K562 (cell line): ENCODE measurements around the gene KEL. TPM values are rescaled to one million over a fixed set of nuclear protein-coding genes. Genes with fewer than 3 reads are reported as not detected.

ENCODE experiments used
- ATAC-seq: fragments of 200-7000 bp; cut with Tn5 transposase; 3 replicates; pipeline ENCODE4 v1.9.1; 2020; ENCODE audit warnings: moderate library complexity
- BruUV-seq: library from RNA; stranded (reverse); fragments of 400-500 nt; replicated peaks from 2 replicates; lab custom pipeline; 2021; lab: Mats Ljungman, UMichigan
- CTCF ChIA-PET: fragments of 300-600 bp; formaldehyde crosslinking; extraction: SDS; loops from one replicate; lab custom pipeline; 2021; ENCODE audit warnings: low intra/inter-chr PET ratio; lab: Yijun Ruan, JAX
- POLR2A ChIA-PET: fragments of 300-600, 350-650 bp; sonication (Branson Sonifier 250); formaldehyde crosslinking; extraction: SDS; loops from one replicate; lab custom pipeline; 2021; ENCODE audit warnings: antibody characterized with exemption, inconsistent platforms; lab: Yijun Ruan, JAX
- DNase-seq, 4 experiments: peaks; one replicate each; pipeline versions ENCODE4 v3.0.0 to v3.0.0-alpha.2; 2011 to 2018; ENCODE audit warnings: low spot score in 3 of 4, mixed read lengths in 3 of 4; ENCODE audit errors: extremely low read depth in 1 of 4
- FAIRE-seq: peaks from 2 replicates; lab custom pipeline; 2011; peaks lifted over from hg19 to GRCh38; lab: Jason Lieb, UNC
- H2AFZ ChIP-seq: 2 replicates; pipeline ENCODE4 v1.6.0; 2011; ENCODE audit warnings: low read depth, low read length, control low read depth, inconsistent platforms
- H3K27ac ChIP-seq: fragments of 200-600 bp; 3 replicates; pipeline ENCODE4 v1.8.0; 2011; ENCODE audit warnings: low read depth, mild to moderate bottlenecking, control low read depth, inconsistent platforms, low read length, moderate library complexity, mixed read lengths; ENCODE audit errors: extremely low read depth
- H3K27me3 ChIP-seq, 2 experiments: fragments of 300-600 bp in 1 of 2; 2 replicates in 1 of 2; 3 replicates in 1 of 2; pipeline versions ENCODE4 v1.6.0 to v1.8.0; 2011; ENCODE audit warnings: inconsistent platforms in 2 of 2, low read length in 2 of 2, mild to moderate bottlenecking in 1 of 2, mixed read lengths in 1 of 2, moderate library complexity in 1 of 2; ENCODE audit not compliant: control insufficient read depth in 2 of 2, insufficient read depth in 2 of 2
- H3K36me3 ChIP-seq: fragments of 300-600 bp; 3 replicates; pipeline ENCODE4 v1.8.0; 2011; ENCODE audit warnings: mild to moderate bottlenecking, low read length, inconsistent platforms; ENCODE audit not compliant: control insufficient read depth, insufficient read depth
- H3K4me1 ChIP-seq, 2 experiments: fragments of 200-600 bp in 1 of 2; replicated peaks in 1 of 2; 2 replicates in 1 of 2; 3 replicates in 1 of 2; pipeline versions ENCODE4 v1.5.1 to v1.8.0; 2011; ENCODE audit warnings: inconsistent platforms in 2 of 2, low read length in 2 of 2, mild to moderate bottlenecking in 1 of 2, mixed read lengths in 1 of 2, moderate library complexity in 1 of 2; ENCODE audit not compliant: control insufficient read depth in 2 of 2, insufficient read depth in 2 of 2
- H3K4me2 ChIP-seq: 2 replicates; pipeline ENCODE4 v1.6.1; 2011; ENCODE audit warnings: low read length, control low read depth, inconsistent platforms, mixed read lengths; ENCODE audit not compliant: insufficient read depth
- H3K4me3 ChIP-seq: fragments of 200-600 bp; sonication (generic), shearing (Covaris generic); 2 replicates; pipeline ENCODE4 v1.5.1; 2016; ENCODE audit warnings: control low read depth, inconsistent platforms
- H3K79me2 ChIP-seq: fragments of 200-600 bp; 3 replicates; pipeline ENCODE4 v1.8.0; 2011; ENCODE audit warnings: low read length, inconsistent platforms; ENCODE audit not compliant: control insufficient read depth, insufficient read depth
- H3K9ac ChIP-seq, 2 experiments: 2 replicates each; pipeline versions ENCODE4 v1.6.0 to v1.6.1; 2011; ENCODE audit warnings: low read depth in 2 of 2, low read length in 2 of 2, control low read depth in 1 of 2, inconsistent platforms in 1 of 2, mild to moderate bottlenecking in 1 of 2, mixed read lengths in 1 of 2; ENCODE audit not compliant: insufficient read depth in 1 of 2
- H3K9me1 ChIP-seq: one replicate; pipeline ENCODE4 v1.6.0; 2011; ENCODE audit warnings: inconsistent platforms, mild to moderate bottlenecking, low read length, moderate library complexity; ENCODE audit not compliant: control insufficient read depth, insufficient read depth
- H3K9me3 ChIP-seq: replicated peaks from 2 replicates; pipeline ENCODE4 v1.5.1; 2011; ENCODE audit warnings: low read depth, low read length, inconsistent platforms; ENCODE audit not compliant: control insufficient read depth, insufficient read depth
- H4K20me1 ChIP-seq: replicated peaks from 2 replicates; pipeline ENCODE4 v1.6.1; 2011; ENCODE audit warnings: low read length, inconsistent platforms, mixed read lengths; ENCODE audit not compliant: control insufficient read depth, insufficient read depth
- AFF4 ChIP-seq: sonication (generic); formaldehyde crosslinking; IDR thresholded peaks from 2 replicates; pipeline ENCODE4 v1.8.0; 2023; ENCODE audit warnings: mild to moderate bottlenecking, missing genetic modification reagents
- BRF1 ChIP-seq: IDR thresholded peaks from 3 replicates; pipeline ENCODE4 v1.6.1; 2011; ENCODE audit warnings: borderline replicate concordance, mild to moderate bottlenecking; ENCODE audit not compliant: insufficient read length; ENCODE audit errors: extremely low read depth
- FOS ChIP-seq: IDR thresholded peaks from 3 replicates; pipeline ENCODE4 v1.6.1; 2011; ENCODE audit not compliant: insufficient read length; ENCODE audit errors: extremely low read depth
- FOXO4 ChIP-seq: fragments of 450-650 bp; formaldehyde crosslinking; IDR thresholded peaks from 2 replicates; pipeline ENCODE4 v1.4.0; 2020; ENCODE audit warnings: mild to moderate bottlenecking, moderate library complexity
- ZNF780A ChIP-seq: fragments of 250-450 bp; sonication (Bioruptor Pico); IDR thresholded peaks from 2 replicates; pipeline ENCODE4 v1.5.0; 2021; ENCODE audit warnings: mild to moderate bottlenecking
- WGBS: fragments of 100-300 bp; shearing (Covaris generic); methylation state at CpG from one replicate; pipeline ENCODE4 v1.1.6; 2016; ENCODE audit warnings: low coverage, mixed read lengths; ENCODE audit not compliant: insufficient coverage; ENCODE audit errors: missing lambda C conversion rate; 5-methylcytosine and 5-hydroxymethylcytosine counted together
- in situ Hi-C: fragments of 300-500 bp; cut with MboI; formaldehyde crosslinking; loops from 4 replicates; pipeline ENCODE4 v1.15.0; 2018; ENCODE audit warnings: inconsistent platforms, mixed read lengths
- intact Hi-C: fragments of 100-400 bp; cut with micrococcal nuclease; formaldehyde crosslinking; loops from 2 replicates; pipeline ENCODE4 v1.14.2; 2022
- polyA plus RNA-seq, 8 experiments: library from polyadenylated mRNA; depleted of rRNA in 4 of 8; stranded (reverse) in 5 of 8; unstranded in 3 of 8; fragments of >200 nt; fragmentation: Nextera tagmentation in 2 of 8; fragmentation: Illumina TruSeq in 1 of 8; extraction: Ambion mirVana in 2 of 8; extraction: Trizol in 1 of 8; gene quantifications; 2 replicates each; pipeline versions ENCODE4 v1.2.1 to v1.2.3, GENCODE V29; 2011 to 2014; ENCODE audit warnings: inconsistent platforms in 1 of 8, missing spikeins in 1 of 8
- total RNA-seq, 7 experiments: library from RNA; depleted of rRNA in 6 of 7; stranded (reverse); fragments of >200 nt in 6 of 7; fragmentation: Illumina TruSeq in 2 of 7; extraction: Trizol in 2 of 7; gene quantifications; 2 replicates each; pipeline versions ENCODE4 v1.2.1 to v1.2.3, GENCODE V29; 2011 to 2021; ENCODE audit warnings: low replicate concordance in 1 of 7

Gene KEL
- total and polyA plus RNA-seq, 9 of the 15 experiments (the other 6 are each of a cell fraction or from before 2014, with no cell fraction given): 9.0 to 47.4 (median 22.2) TPM

GRCh38 chr7:142984297-142984696 is 22.1 kb upstream of the KEL start:
- FAIRE-seq (no peak), DNase-seq (no peak), ATAC-seq (peak; percentile 33; the same call in 2 of the 3 replicates)
- WGBS: 0% methylated on average over 1 of the region's 1 CpG
- Histone ChIP-seq H3K36me3 (no peaks in the 10 kb centered on the region), H3K27ac (no peak overlapping the region), H4K20me1 (no peaks in the 10 kb centered on the region), H3K4me1 (no peaks in the 10 kb centered on the region), H3K79me2 (no peaks in the 10 kb centered on the region), H3K9me3 (no peaks in the 10 kb centered on the region), H2AFZ (no peak overlapping the region), H3K4me2 (no peak overlapping the region), H3K9ac (no peak overlapping the region), H3K27me3 (peaks cover 2 to 12% of the 10 kb centered on the region in 2 experiments; a peak in 4 of 5 replicates), H3K9me1 (no peaks in the 10 kb centered on the region), H3K4me3 (no peak overlapping the region)
- TF ChIP-seq ZNF780A (CRISPR knock-in tag): no peak
- TF ChIP-seq FOXO4 (CRISPR knock-in tag): no peak
- no peak for TF ChIP-seq BRF1
- no peak for TF ChIP-seq AFF4
- no peak for TF ChIP-seq FOS
- CTCF ChIA-PET: no interaction called here
- intact Hi-C loops: no loop called here
- BruUV-seq: no TSS peak
- in situ Hi-C loops: no loop called here
- POLR2A ChIA-PET: interaction anchor here (0.6 kb wide), 1 partner anchor 458 kb away, joined by 3 read pairs; no protein-coding TSS in a partner anchor
